Psoas muscle (tissue), 8 donors: ENCODE measurements around the gene ADAMTSL2. TPM values are rescaled to one million over a fixed set of nuclear protein-coding genes. Genes with fewer than 3 reads are reported as not detected.

Experiments
- ATAC-seq, 4 donors: fragments of 200-7000 bp; cut with Tn5 transposase; one replicate each; pipeline ENCODE4 v1.9.1; 2020; ENCODE audit warnings: moderate library complexity in 3 of 4, mild to moderate bottlenecking in 2 of 4
- DNase-seq, 2 donors: peaks; one replicate each; pipeline ENCODE4 v3.0.0-alpha.2; 2020
- H3K27ac ChIP-seq: fragments of 200-600 bp; one replicate; pipeline ENCODE4 v1.8.0; 2022
- H3K27me3 ChIP-seq, 3 donors: fragments of 200-600 bp in 1 of 3; one replicate each; pipeline versions ENCODE4 v1.6.1 to v1.8.0; 2013 to 2022; ENCODE audit warnings: low read length in 2 of 3, mild to moderate bottlenecking in 2 of 3, moderate library complexity in 1 of 3; ENCODE audit not compliant: insufficient read depth in 3 of 3
- H3K36me3 ChIP-seq, 2 donors: fragments of 200-600 bp in 1 of 2; one replicate each; pipeline versions ENCODE4 v1.6.1 to v1.8.0; 2013 to 2022; ENCODE audit warnings: low read depth in 1 of 2, mild to moderate bottlenecking in 1 of 2, moderate library complexity in 1 of 2; ENCODE audit not compliant: insufficient read depth in 1 of 2
- H3K4me1 ChIP-seq: fragments of 200-600 bp; one replicate; pipeline ENCODE4 v1.8.0; 2022
- H3K4me3 ChIP-seq: fragments of 200-600 bp; one replicate; pipeline ENCODE4 v1.8.0; 2022; ENCODE audit warnings: mild to moderate bottlenecking
- H3K9me3 ChIP-seq: fragments of 200-600 bp; one replicate; pipeline ENCODE4 v1.8.0; 2022
- CTCF ChIP-seq: fragments of 200-600 bp; IDR thresholded peaks from one replicate; pipeline ENCODE4 v1.8.0; 2022; ENCODE audit warnings: antibody characterized with exemption
- WGBS, 3 donors: extraction: QIAGEN DNeasy Blood & Tissue Kit; methylation state at CpG; one replicate each; pipeline versions ENCODE4 v1.1.6 to v1.1.7; 2013; 5-methylcytosine and 5-hydroxymethylcytosine counted together
- intact Hi-C, 2 donors: fragments of 100-400 bp; cut with DNase I; formaldehyde crosslinking; loops; one replicate each; pipeline versions ENCODE4 v1.11.0 to v1.14.2; 2022
- polyA plus RNA-seq, 3 donors: library from polyadenylated mRNA; stranded (reverse); fragments of 200-250 nt; gene quantifications; one replicate each; pipeline ENCODE4 v1.2.3, GENCODE V29; 2013
- total RNA-seq, 4 donors: library from RNA; stranded (reverse); fragmentation: NEBNext Ultra II Directional in 2 of 4; extraction: Animal tissue kit (Norgen Biotek cat#: 25700) in 2 of 4; gene quantifications; one replicate each; pipeline versions ENCODE4 v1.2.1 to v1.2.4, GENCODE V29; 2021 to 2023
- donor health status: healthy with polysubstance abuse.
- donor health status: DM: no; HTN: no; CAD: no; lungs with moderate emphysema.
- donor health status: Bipolar disorder and iron deficiency.
- donor health status: healthy.
- donor health status: DM: yes; HTN: yes; CAD: no.
- donor health status: DM: no; HTN: no; CAD: no.
- donor health status: DM: no; HTN: no; CAD: no.
- donor health status: DM: yes; HTN: yes; CAD: no.

Gene ADAMTSL2
- total and polyA plus RNA-seq, 7 donors = 0.21 to 5.4 (median 0.71) TPM

DNA sequence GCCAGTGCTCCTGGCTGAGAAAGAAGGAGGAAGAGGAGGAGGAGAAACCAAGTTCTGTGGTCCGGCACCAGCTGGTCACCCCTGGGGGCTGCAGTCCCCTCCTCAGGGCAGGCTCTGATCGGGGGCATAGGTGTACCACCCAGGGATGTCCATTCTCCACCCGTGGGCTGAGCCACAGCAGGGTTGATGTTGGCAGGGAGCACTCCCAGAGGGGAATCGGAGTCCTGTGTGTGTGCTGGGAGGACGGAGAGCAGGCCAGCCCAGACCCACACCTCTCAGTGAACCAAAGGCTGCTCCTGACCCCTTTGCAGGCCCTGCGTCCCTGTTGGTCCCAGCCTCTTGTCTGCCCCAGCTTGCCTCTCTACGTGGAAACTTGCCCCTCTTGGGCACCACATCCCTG is 4.6 kb upstream of the ADAMTSL2 start:
- no peak for TF ChIP-seq CTCF
- intact Hi-C loops = loop anchor here (5.0 to 10.0 kb wide), 3 partner anchors 195 to 212 kb away; no protein-coding TSS in a partner anchor
- ATAC-seq (no peak), DNase-seq (no peak)
- peaks cover 11% of the 10 kb centered on the region for H3K4me1 ChIP-seq
- H3K27ac ChIP-seq = no peak overlapping the region
- H3K4me3 ChIP-seq = no peak overlapping the region
- 93 to 96% (median 96%) methylated on average over 7 of the region's 7 CpGs for WGBS, 3 donors
- H3K36me3 ChIP-seq = no peaks in the 10 kb centered on the region
- peaks cover 0 to 74% (median 17%) of the 10 kb centered on the region in 3 donors for H3K27me3 ChIP-seq
- H3K9me3 ChIP-seq = no peaks in the 10 kb centered on the region

GRCh38 chr9:133531293-133531692 is 3.2 kb upstream of the ADAMTSL2 start:
- H3K4me3 ChIP-seq = no peak overlapping the region
- H3K36me3 ChIP-seq = no peaks in the 10 kb centered on the region
- no peak overlapping the region for H3K27ac ChIP-seq
- peaks cover 0 to 78% (median 17%) of the 10 kb centered on the region in 3 donors for H3K27me3 ChIP-seq
- no peak for TF ChIP-seq CTCF
- H3K4me1 ChIP-seq = peaks cover 13% of the 10 kb centered on the region
- 67 to 75% (median 69%) methylated on average over 9 of the region's 9 CpGs for WGBS, 3 donors
- DNase-seq (no peak), ATAC-seq (no peak)
- intact Hi-C loops = loop anchor here (5.0 to 10.0 kb wide), 3 partner anchors 194 to 211 kb away; no protein-coding TSS in a partner anchor
- no peaks in the 10 kb centered on the region for H3K9me3 ChIP-seq

DNA sequence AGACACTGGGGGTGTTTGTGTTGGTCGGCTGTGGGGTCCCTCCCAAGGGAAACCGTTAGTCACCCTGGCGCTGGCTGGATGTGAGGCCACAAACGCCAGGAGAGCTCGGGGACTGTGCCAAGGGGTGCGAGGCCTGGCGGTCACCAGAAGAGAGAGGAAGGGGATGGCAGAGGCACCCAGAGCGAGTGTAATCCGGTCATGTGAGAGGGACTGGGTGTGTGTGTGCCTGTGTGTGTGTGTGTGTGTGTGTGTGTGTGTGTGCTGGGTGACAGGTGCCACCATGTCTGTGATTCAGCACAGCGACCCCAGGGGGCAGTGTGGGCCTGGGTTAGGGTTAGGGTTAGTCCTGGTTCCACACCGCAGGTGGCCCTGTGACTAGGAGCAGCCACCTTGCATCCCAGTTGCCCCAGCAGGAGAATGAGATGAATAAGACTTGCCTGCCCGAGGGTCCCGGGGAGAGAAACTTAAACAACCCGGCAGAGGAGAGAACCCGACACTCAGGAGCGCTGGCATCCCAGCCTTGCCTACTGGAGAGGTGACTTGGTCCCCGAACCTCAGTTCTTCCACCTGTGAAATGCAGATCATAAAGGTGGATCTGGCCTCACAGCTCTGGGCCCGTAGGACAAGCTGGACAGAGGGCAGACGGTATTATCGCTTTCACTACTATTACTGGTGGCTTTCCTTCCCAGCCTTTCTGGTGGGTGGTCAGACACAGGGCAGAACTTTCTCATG is 1.4 kb upstream of the ADAMTSL2 start:
- peaks cover 8% of the 10 kb centered on the region for H3K4me1 ChIP-seq
- H3K9me3 ChIP-seq = no peaks in the 10 kb centered on the region
- no peaks in the 10 kb centered on the region for H3K36me3 ChIP-seq
- H3K27me3 ChIP-seq = peaks cover 0 to 67% (median 8%) of the 10 kb centered on the region in 3 donors
- 50 to 53% (median 52%) methylated on average over 20 of the region's 20 CpGs for WGBS, 3 donors
- H3K27ac ChIP-seq = no peak overlapping the region
- H3K4me3 ChIP-seq = no peak overlapping the region
- peak; percentile 27 for TF ChIP-seq CTCF
- intact Hi-C loops = loop anchor here (5.0 to 10.0 kb wide), 3 partner anchors 192 to 209 kb away; no protein-coding TSS in a partner anchor
- ATAC-seq = peak; percentile 38 to 62 (median 46)
- DNase-seq = peak; percentile 68 to 83

DNA sequence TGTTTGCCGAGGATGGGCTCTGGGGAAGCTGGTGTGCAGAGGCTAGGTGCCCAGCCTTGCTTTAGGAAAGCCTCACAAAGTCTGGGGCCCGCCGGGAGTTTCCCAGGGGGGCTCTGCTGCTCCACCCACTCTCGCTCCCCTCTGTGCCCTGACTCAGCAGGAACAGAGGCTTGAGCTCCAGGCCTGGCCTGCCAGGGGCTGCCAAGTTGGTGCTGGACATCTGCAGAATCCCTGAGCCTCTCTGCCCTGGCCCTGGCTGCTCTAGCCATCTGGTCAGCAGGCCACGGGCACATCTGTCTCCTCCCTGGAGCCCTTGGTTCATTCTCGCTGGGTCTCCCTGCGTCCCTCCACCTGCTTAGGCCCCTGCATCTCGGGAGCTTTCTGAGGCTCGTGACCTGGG is 647 bp upstream of the ADAMTSL2 start:
- peak in 1 of 2 donors; percentile 67 for DNase-seq
- TF ChIP-seq CTCF = no peak
- H3K27me3 ChIP-seq = peaks cover 0 to 67% (median 2%) of the 10 kb centered on the region in 3 donors
- no peaks in the 10 kb centered on the region for H3K9me3 ChIP-seq
- intact Hi-C loops = loop anchor here (5.0 to 10.0 kb wide), 3 partner anchors 191 to 208 kb away; no protein-coding TSS in a partner anchor
- 31 to 44% (median 33%) methylated on average over 8 to 9 of the region's 9 CpGs for WGBS, 3 donors
- peak overlapping the region; percentile 47 for H3K4me3 ChIP-seq
- peak; percentile 7 to 27 (median 22) for ATAC-seq
- H3K36me3 ChIP-seq = no peaks in the 10 kb centered on the region
- no peak overlapping the region for H3K27ac ChIP-seq
- H3K4me1 ChIP-seq = peaks cover 3% of the 10 kb centered on the region
